ENCODE data around the gene DCTD. TPM values are rescaled to one million over a fixed set of nuclear protein-coding genes. Genes with fewer than 3 reads are reported as not detected.

The DCTD gene
- total and polyA plus RNA-seq, 4 donors, result 65.1 to 78.4 (median 72.8) TPM

DNA sequence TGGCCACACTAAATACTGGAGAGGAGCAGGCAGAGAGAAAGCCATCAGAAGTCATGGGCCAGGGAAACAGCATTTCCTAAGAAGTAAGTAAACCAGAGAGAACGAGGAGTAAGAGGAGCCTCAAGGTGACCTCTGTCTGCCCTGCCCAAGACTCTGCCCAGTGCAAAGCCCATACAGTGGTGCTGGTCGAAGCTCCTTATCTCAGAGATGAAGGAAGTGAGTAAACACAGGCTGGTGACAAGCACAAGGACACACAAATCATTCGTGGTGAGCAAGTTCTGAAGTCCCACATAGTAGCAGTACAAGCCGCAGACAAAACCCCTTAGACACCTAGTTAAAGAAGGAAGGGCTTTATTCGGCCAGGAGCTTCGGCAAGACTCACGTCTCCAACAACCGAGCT lies 62.7 kb downstream of the DCTD start:
- intact Hi-C loops (cut with DNase I), result no loop called here
- Histone ChIP-seq H3K4me1 (ENCODE audit: control insufficient read depth in 1 of 2, insufficient read depth in 2 of 2, low read length in 2 of 2) (no peaks in the 10 kb centered on the region), H3K27ac (ENCODE audit: low read depth in 1 of 2, low read length in 2 of 2) (no peak overlapping the region), H3K9me3 (ENCODE audit: control insufficient read depth, low read length) (peaks cover 3% of the 10 kb centered on the region), H3K36me3 (ENCODE audit: control insufficient read depth in 1 of 2, insufficient read depth in 2 of 2, low read length in 1 of 2) (no peaks in the 10 kb centered on the region), H3K27me3 (ENCODE audit: control insufficient read depth in 1 of 2, insufficient read depth in 2 of 2, low read length in 1 of 2) (no peaks in the 10 kb centered on the region), H3K4me3 (ENCODE audit: low read length in 2 of 2) (no peak overlapping the region)
- no peak for ATAC-seq (ENCODE audit: low FRiP score)
- DNase-seq, result peak in 1 of 2 donors; percentile 20
- WGBS, 2 donors, result 76 to 79% methylated on average over 8 of the region's 8 CpGs

DNA sequence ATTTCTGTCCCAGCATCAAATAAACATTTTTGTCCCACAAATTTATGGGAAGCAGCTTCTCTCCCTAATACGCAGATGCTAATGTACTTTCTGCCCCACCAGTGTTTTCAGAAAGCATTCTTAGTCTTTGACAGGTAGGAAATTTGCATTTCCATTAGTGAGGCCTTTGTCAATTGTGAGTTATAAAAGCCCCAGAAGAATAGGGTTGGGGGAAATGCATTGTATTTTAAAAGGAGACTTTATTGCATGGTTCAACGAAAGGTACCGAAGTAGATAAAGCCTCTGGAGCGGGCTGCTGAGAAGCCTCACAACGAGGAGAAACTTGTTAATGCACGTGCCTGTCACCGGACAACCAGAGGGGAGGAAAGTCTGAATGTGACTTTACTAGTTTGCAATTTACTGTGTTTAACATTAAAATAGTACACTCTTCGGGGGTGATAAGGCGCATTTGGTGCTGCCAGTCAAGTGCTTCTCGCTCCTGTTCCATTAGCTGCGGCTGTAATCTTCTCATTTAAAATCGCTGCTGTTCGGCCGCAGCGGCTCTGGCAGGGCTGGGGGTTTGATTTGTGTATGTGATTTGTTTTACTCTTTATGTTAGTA lies 63.4 kb downstream of the DCTD start:
- ATAC-seq (ENCODE audit: low FRiP score), result no peak
- intact Hi-C loops (cut with DNase I), result no loop called here
- Histone ChIP-seq H3K4me1 (ENCODE audit: control insufficient read depth in 1 of 2, insufficient read depth in 2 of 2, low read length in 2 of 2) (no peaks in the 10 kb centered on the region), H3K27me3 (ENCODE audit: control insufficient read depth in 1 of 2, insufficient read depth in 2 of 2, low read length in 1 of 2) (no peaks in the 10 kb centered on the region), H3K9me3 (ENCODE audit: control insufficient read depth, low read length) (peaks cover 3% of the 10 kb centered on the region), H3K36me3 (ENCODE audit: control insufficient read depth in 1 of 2, insufficient read depth in 2 of 2, low read length in 1 of 2) (no peaks in the 10 kb centered on the region), H3K4me3 (ENCODE audit: low read length in 2 of 2) (no peak overlapping the region), H3K27ac (ENCODE audit: low read depth in 1 of 2, low read length in 2 of 2) (no peak overlapping the region)
- WGBS, 2 donors, result 91 to 93% methylated on average over 15 of the region's 15 CpGs
- peak in 1 of 2 donors; percentile 30 for DNase-seq

DNA sequence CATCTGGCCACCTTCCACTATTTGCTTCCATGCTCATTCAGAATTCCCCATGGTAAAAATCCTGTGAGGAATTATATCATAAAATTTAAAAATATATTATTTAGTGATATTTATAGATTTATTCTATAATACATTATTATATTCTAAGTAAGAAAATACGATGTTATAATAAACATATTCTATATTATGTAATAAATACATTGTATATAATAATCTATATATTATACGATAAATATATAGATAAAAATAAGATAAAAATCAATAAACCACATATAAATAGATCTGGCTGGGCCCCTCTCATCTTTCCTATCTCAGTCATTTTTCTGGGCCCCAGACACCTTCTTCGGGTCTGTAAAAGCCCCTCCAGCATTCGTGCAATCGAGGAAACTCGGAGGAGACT lies 68.5 kb downstream of the DCTD start:
- intact Hi-C loops (cut with DNase I), result no loop called here
- Histone ChIP-seq H3K36me3 (ENCODE audit: control insufficient read depth in 1 of 2, insufficient read depth in 2 of 2, low read length in 1 of 2) (no peaks in the 10 kb centered on the region), H3K4me1 (ENCODE audit: control insufficient read depth in 1 of 2, insufficient read depth in 2 of 2, low read length in 2 of 2) (no peaks in the 10 kb centered on the region), H3K4me3 (ENCODE audit: low read length in 2 of 2) (no peak overlapping the region), H3K27ac (ENCODE audit: low read depth in 1 of 2, low read length in 2 of 2) (no peak overlapping the region), H3K27me3 (ENCODE audit: control insufficient read depth in 1 of 2, insufficient read depth in 2 of 2, low read length in 1 of 2) (no peaks in the 10 kb centered on the region), H3K9me3 (ENCODE audit: control insufficient read depth, low read length) (no peaks in the 10 kb centered on the region)
- 93 to 95% methylated on average over 6 of the region's 6 CpGs for WGBS, 2 donors
- no peak for DNase-seq
- no peak for ATAC-seq (ENCODE audit: low FRiP score)

DNA sequence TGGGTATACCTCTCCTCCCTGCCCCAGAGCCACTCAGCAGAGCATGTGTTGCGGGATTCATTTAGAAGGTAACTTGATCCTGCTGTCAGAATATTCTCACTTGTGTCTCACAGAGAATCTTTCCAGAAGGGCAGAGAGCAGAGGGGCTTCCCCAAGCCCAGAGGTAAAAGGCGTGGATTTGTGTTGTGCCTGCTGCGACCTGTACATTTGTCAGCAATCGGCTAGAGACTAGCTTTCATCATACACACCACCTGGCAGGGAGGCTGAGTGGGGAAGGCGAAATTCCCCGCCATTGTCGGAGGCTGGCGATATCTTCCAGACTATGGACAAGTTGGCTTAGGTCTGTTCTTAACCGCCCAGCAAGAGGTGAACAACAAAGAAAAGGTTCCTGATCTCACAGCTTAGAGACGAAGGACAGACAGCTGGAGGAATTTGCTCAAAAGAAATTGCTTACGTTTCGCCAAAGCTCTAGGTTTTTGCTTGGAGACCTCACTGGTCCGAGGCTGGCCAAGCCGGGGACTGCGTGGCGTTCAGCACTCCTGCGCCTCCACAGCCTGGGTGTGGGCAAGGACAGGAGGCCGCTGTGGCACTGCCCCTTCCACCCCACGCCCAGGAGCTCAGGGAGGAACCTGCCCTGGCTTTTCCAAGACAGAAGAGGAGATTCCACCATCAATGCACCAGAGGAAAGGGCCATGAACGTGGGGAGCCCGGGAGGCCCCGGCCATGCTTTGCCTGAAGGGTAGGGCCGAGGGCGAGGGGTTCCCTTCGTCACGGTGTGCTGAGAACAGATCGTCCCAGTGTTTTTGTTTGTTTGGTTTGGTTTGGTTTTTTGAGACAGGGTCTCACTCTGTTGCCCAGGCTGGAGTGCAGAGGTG lies 69.4 kb downstream of the DCTD start:
- WGBS, 2 donors, result 90 to 91% methylated on average over 27 of the region's 27 CpGs
- no peaks in the 10 kb centered on the region for H3K36me3 ChIP-seq (ENCODE audit: control insufficient read depth in 1 of 2, insufficient read depth in 2 of 2, low read length in 1 of 2)
- no peak overlapping the region for H3K4me3 ChIP-seq (ENCODE audit: low read length in 2 of 2)
- no peaks in the 10 kb centered on the region for H3K9me3 ChIP-seq (ENCODE audit: control insufficient read depth, low read length)
- no peaks in the 10 kb centered on the region for H3K4me1 ChIP-seq (ENCODE audit: control insufficient read depth in 1 of 2, insufficient read depth in 2 of 2, low read length in 2 of 2)
- intact Hi-C loops (cut with DNase I), result no loop called here
- no peaks in the 10 kb centered on the region for H3K27me3 ChIP-seq (ENCODE audit: control insufficient read depth in 1 of 2, insufficient read depth in 2 of 2, low read length in 1 of 2)
- DNase-seq, result peak in 1 of 2 donors; percentile 41
- ATAC-seq (ENCODE audit: low FRiP score), result no peak
- H3K27ac ChIP-seq (ENCODE audit: low read depth in 1 of 2, low read length in 2 of 2), result no peak overlapping the region

DNA sequence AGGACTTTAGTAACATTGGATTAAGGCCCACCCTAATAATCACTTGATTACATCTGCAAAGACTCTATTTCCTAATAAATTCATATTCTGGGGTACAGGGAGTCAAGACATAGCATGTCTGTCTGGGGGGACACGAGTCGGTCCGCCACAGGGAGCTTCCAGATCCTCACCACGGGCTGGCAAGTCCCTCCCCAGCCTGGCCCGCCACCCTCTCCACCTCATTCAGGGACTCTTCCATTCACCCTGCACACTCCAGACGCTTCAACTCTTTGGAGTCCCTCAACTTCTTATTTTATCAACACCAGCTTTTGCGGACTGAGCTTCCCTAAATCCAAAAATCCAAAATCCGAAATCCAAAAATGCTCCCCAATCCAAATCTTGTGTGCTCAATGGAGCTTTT lies 71.2 kb downstream of the DCTD start:
- intact Hi-C loops (cut with DNase I), result no loop called here

DNA sequence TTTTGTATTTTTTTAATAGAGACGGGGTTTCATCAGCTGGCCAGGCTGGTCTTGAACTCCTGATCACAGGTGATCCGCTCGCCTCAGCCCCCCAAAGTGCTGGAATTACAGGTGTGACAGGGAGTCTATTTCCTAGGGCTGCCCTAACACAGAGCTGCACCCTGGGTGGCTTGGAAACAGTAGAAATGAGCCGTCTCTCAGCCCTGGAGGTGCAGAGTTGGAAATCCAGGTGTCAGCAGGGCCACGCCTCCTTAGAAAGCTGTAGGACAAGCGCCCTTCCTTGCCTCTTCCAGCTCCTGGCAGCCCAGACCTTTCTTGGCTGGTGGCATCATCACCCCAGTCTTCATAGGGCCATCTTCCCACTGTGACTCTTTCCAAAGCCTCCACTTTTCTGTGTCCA lies 71.6 kb downstream of the DCTD start:
- peak in 1 of 2 donors; percentile 25 for DNase-seq
- Histone ChIP-seq H3K4me3 (ENCODE audit: low read length in 2 of 2) (no peak overlapping the region), H3K27me3 (ENCODE audit: control insufficient read depth in 1 of 2, insufficient read depth in 2 of 2, low read length in 1 of 2) (no peaks in the 10 kb centered on the region), H3K9me3 (ENCODE audit: control insufficient read depth, low read length) (no peaks in the 10 kb centered on the region), H3K36me3 (ENCODE audit: control insufficient read depth in 1 of 2, insufficient read depth in 2 of 2, low read length in 1 of 2) (no peaks in the 10 kb centered on the region), H3K4me1 (ENCODE audit: control insufficient read depth in 1 of 2, insufficient read depth in 2 of 2, low read length in 2 of 2) (no peaks in the 10 kb centered on the region), H3K27ac (ENCODE audit: low read depth in 1 of 2, low read length in 2 of 2) (no peak overlapping the region)
- WGBS, 2 donors, result 94 to 95% methylated on average over 6 of the region's 6 CpGs
- ATAC-seq (ENCODE audit: low FRiP score), result no peak
- intact Hi-C loops (cut with DNase I), result no loop called here

More for the DNA sequence above, 71.2 kb downstream of the DCTD start:
- Histone ChIP-seq H3K9me3 (ENCODE audit: control insufficient read depth, low read length) (no peaks in the 10 kb centered on the region), H3K27me3 (ENCODE audit: control insufficient read depth in 1 of 2, insufficient read depth in 2 of 2, low read length in 1 of 2) (no peaks in the 10 kb centered on the region), H3K36me3 (ENCODE audit: control insufficient read depth in 1 of 2, insufficient read depth in 2 of 2, low read length in 1 of 2) (no peaks in the 10 kb centered on the region), H3K27ac (ENCODE audit: low read depth in 1 of 2, low read length in 2 of 2) (no peak overlapping the region), H3K4me3 (ENCODE audit: low read length in 2 of 2) (no peak overlapping the region), H3K4me1 (ENCODE audit: control insufficient read depth in 1 of 2, insufficient read depth in 2 of 2, low read length in 2 of 2) (no peaks in the 10 kb centered on the region)
- DNase-seq (peak in 1 of 2 donors; percentile 42), ATAC-seq (ENCODE audit: low FRiP score) (no peak)
- WGBS, 2 donors, result 93 to 95% methylated on average over 8 of the region's 8 CpGs

DNA sequence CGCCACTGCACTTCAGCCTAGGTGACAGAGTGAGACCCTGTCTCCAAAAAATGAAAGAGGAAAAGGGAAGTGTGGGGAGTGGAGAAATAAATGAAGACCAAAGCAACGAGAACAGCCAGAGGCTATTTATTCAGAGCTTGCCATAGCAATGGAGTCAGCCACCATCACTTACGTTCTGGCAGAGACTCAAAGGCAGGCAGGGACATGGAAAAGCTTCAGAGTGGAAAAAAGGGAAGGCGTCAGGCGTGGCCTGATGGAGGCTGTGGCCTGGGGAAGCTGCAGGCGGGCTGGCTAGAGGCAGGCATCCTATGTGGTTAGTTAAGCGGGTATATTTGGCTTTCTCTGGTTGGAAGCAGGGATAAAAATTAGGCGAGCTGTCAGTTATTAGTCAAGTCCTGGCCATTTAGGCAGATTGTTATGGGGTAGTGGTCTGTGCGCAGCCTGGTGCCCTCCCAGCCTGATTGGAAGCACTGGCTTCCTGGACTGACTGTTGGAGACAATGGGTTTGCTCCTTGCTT lies 73.3 kb downstream of the DCTD start:
- intact Hi-C loops (cut with DNase I), result no loop called here

DNA sequence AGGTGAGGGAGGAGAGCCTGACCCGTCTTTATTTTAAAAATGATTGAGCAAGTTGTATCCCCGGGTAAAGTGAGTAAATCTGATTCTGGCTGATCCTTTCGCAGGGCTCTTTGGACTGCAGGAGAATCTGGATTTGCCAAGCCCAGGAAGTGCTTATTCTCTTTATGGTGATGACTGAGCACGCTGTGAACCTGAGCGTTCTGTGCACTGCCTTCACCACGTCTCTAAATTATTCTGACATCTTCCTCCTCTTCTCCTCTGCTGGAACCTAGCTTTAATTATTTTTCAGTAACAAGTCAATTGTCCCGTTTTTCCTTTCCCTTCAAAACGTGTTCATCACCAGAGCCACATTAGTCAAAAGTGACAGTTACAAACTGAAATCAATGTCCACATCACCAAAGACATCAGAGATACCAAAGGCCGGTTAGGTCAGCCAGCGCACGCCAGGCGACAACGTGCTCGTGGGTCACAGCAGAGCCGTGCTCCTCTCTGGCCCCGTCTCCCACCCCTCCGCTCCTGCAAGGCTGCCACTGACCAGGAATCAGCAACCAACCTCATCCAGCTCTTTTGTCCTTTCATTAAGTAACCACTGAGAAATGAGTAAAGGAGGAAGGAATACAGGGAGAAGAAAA lies 74.3 kb downstream of the DCTD start:
- no peaks in the 10 kb centered on the region for H3K9me3 ChIP-seq (ENCODE audit: control insufficient read depth, low read length)
- no peaks in the 10 kb centered on the region for H3K36me3 ChIP-seq (ENCODE audit: control insufficient read depth in 1 of 2, insufficient read depth in 2 of 2, low read length in 1 of 2)
- no peak overlapping the region for H3K4me3 ChIP-seq (ENCODE audit: low read length in 2 of 2)
- ATAC-seq (ENCODE audit: low FRiP score), result no peak
- H3K27ac ChIP-seq (ENCODE audit: low read depth in 1 of 2, low read length in 2 of 2), result no peak overlapping the region
- 38 to 48% methylated on average over 17 of the region's 17 CpGs for WGBS, 2 donors
- intact Hi-C loops (cut with DNase I), result no loop called here
- no peak for DNase-seq
- H3K27me3 ChIP-seq (ENCODE audit: control insufficient read depth in 1 of 2, insufficient read depth in 2 of 2, low read length in 1 of 2), result no peaks in the 10 kb centered on the region
- H3K4me1 ChIP-seq (ENCODE audit: control insufficient read depth in 1 of 2, insufficient read depth in 2 of 2, low read length in 2 of 2), result no peaks in the 10 kb centered on the region

More for the DNA sequence above, 73.3 kb downstream of the DCTD start:
- WGBS, 2 donors, result 88 to 90% methylated on average over 9 of the region's 9 CpGs
- Histone ChIP-seq H3K27ac (ENCODE audit: low read depth in 1 of 2, low read length in 2 of 2) (no peak overlapping the region), H3K4me3 (ENCODE audit: low read length in 2 of 2) (no peak overlapping the region), H3K9me3 (ENCODE audit: control insufficient read depth, low read length) (no peaks in the 10 kb centered on the region), H3K27me3 (ENCODE audit: control insufficient read depth in 1 of 2, insufficient read depth in 2 of 2, low read length in 1 of 2) (no peaks in the 10 kb centered on the region), H3K4me1 (ENCODE audit: control insufficient read depth in 1 of 2, insufficient read depth in 2 of 2, low read length in 2 of 2) (no peaks in the 10 kb centered on the region), H3K36me3 (ENCODE audit: control insufficient read depth in 1 of 2, insufficient read depth in 2 of 2, low read length in 1 of 2) (no peaks in the 10 kb centered on the region)
- ATAC-seq (ENCODE audit: low FRiP score) (no peak), DNase-seq (no peak)
